ENCODE data around the gene ERBB3.

Gene ERBB3

GRCh38 chr12:56150563-56150962 lies 70.6 kb downstream of the ERBB3 start (continued):
- TF ChIP-seq BCL6B (tag by site-specific recombination; IDR thresholded peaks at IDR 0.05) (peak; percentile 71), ZNF221 (tag by site-specific recombination; IDR thresholded peaks at IDR 0.05; ENCODE audit: borderline replicate concordance) (peak; percentile 91; the same call in 1 of the 2 replicates), IKZF3 (tag by site-specific recombination; IDR thresholded peaks at IDR 0.05) (peak; percentile 54; the same call in 1 of the 2 replicates), PRDM4 (tag by site-specific recombination; IDR thresholded peaks at IDR 0.05) (peak; percentile 34; the same call in 1 of the 2 replicates), KLF8 (tag by site-specific recombination; IDR thresholded peaks at IDR 0.05) (peak; percentile 32; the same call in 1 of the 2 replicates), ZNF404 (tag by site-specific recombination; IDR thresholded peaks at IDR 0.05) (no peak), ZNF670 (tag by site-specific recombination; IDR thresholded peaks at IDR 0.05; ENCODE audit: low read depth) (no peak), ZNF629 (tag by site-specific recombination; IDR thresholded peaks at IDR 0.05) (peak; percentile 31; the same call in 1 of the 2 replicates), ZNF366 (tag by site-specific recombination; conservative IDR thresholded peaks at IDR 0.05) (peak; percentile 52; the same call in 1 of the 2 replicates), ZNF280D (tag by site-specific recombination; IDR thresholded peaks at IDR 0.05) (no peak), ZNF777 (tag by site-specific recombination; IDR thresholded peaks at IDR 0.05; ENCODE audit: borderline replicate concordance) (no peak), KLF10 (tag by site-specific recombination; IDR thresholded peaks at IDR 0.05) (peak; percentile 86), ZNF214 (tag by site-specific recombination; IDR thresholded peaks at IDR 0.05; ENCODE audit: borderline replicate concordance) (peak; percentile 71; the same call in 1 of the 2 replicates), ZBTB44 (tag by site-specific recombination; IDR thresholded peaks at IDR 0.05) (peak; percentile 90), ZNF248 (tag by site-specific recombination; IDR thresholded peaks at IDR 0.05) (0 out of 2 replicates have a peak, but pooled peaks have one; percentile 44), ZNF324 (tag by site-specific recombination; IDR thresholded peaks at IDR 0.05) (peak; percentile 60), ZBTB17 (tag by site-specific recombination; IDR thresholded peaks at IDR 0.05) (no peak), MZF1 (tag by site-specific recombination; IDR thresholded peaks at IDR 0.05; ENCODE audit: borderline replicate concordance) (no peak), ZNF37A (tag by site-specific recombination; IDR thresholded peaks at IDR 0.05) (peak; percentile 86), GLIS1 (tag by site-specific recombination; IDR thresholded peaks at IDR 0.05) (0 out of 2 replicates have a peak, but pooled peaks have one; percentile 20), ATF2 (tag by site-specific recombination; IDR thresholded peaks at IDR 0.05; ENCODE audit: low read depth) (peak; percentile 42), ZNF624 (tag by site-specific recombination; IDR thresholded peaks at IDR 0.05) (peak; percentile 87; the same call in 1 of the 2 replicates), ZNF398 (tag by site-specific recombination; IDR thresholded peaks at IDR 0.05) (peak; percentile 40; the same call in 1 of the 2 replicates), ZNF23 (tag by site-specific recombination; IDR thresholded peaks at IDR 0.05; ENCODE audit: borderline replicate concordance) (no peak), SP3 (tag by site-specific recombination; IDR thresholded peaks at IDR 0.05) (no peak)

Measured in HEK293 (cell line).